GM18951 (cell line): ENCODE measurements around the gene BDKRB1.

ENCODE experiments used
- POLR2A ChIP-seq: IDR thresholded peaks from 4 replicates; pipeline ENCODE4 v1.6.1; 2011; ENCODE audit warnings: mild to moderate bottlenecking; ENCODE audit not compliant: insufficient read length, insufficient read depth; ENCODE audit errors: extremely low read depth
- in situ Hi-C: fragments of 300-500 bp; cut with MboI; formaldehyde crosslinking; loops from one replicate; pipeline ENCODE4 v1.12.0; 2022; ENCODE audit warnings: low sequenced_read_pairs, mixed read lengths, inconsistent platforms; ENCODE audit not compliant: unreplicated experiment

Gene BDKRB1

DNA sequence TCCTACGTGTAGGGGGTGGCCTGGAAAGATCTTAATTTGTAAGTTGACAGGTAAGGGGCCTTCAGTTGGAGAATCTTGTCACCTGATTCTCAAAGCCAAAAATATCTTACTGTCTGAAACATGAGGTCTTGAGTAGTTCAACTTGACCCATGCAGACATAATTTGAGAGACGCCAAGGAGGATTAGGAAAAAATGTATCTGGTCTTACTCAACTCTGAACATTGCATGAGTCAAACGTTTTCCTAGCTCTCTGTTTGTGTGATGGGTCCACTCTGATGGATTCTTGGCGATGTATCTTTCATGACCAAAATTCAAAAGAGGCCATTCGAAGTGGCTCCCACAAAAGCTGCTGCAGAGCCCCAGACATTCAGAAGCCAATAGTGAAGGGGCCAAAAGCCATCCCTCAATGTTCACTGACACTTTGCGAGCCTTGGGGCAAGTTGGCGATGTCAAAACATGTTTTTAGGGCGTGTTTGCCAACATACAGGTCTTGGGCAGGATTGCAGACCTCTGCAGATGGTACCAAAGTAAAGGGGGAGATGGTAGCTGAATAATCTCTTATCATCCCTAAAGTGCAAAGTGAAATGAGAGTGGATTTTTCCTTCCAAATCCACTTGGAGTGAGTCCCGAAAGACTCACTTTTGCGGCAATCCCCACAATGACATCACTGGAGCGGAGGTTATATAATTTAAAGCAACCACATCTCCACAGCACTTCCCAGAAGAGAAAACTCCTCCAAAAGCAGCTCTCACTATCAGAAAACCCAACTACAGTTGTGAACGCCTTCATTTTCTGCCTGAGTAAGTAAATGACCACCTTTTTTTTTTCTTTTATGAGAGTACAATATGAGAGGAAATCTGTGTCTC is at the start of gene BDKRB1:
TSS of gene BDKRB1 (plus strand) at position 710 of the 866 bp plus-strand sequence. CDS start 7,473 bp downstream, outside the sequence.
- in situ Hi-C loops, result no loop called here

DNA sequence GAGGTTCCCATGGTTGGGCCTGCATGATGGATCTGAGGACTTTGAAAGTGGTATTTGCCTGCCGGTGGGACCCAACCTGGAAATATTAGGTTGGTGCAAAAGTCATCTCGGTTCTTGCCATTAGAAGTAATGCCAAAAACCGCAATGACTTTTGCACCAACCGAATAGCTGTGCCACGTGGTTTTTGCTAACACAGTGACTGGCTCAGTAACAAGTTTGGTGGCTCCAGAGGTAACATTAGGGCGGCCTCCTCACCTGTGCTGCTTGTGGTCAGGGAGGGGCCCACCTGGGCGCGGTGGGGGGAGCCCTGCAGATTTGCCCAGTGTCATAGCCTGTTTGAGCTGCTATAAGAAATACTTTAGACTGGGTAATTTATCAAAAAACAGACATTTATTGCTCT is 49.5 kb upstream of the BDKRB1 start:
- no peak for TF ChIP-seq POLR2A
- in situ Hi-C loops, result no loop called here

More for the DNA sequence above, at the start of gene BDKRB1:
- TF ChIP-seq POLR2A, result no peak

DNA sequence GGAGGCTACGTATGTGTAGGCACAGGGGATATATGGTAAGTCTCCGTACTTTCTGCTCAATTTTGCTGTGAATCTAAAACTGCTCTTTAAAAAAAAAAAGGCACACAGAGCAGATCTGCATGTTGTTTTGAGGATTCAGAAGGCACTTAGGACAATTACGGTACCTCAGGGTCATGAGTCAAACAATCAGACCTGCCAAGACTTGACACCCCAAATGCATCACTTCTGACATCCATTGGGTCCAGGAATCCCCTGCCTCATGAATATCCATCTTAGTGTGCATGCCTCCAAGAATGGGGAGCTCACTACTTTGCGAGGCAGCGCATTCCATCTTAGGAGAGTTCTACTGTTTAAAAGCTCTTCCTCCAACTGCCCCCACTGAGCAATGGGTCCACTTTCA is 48.3 kb upstream of the BDKRB1 start:
- TF ChIP-seq POLR2A, result no peak
- in situ Hi-C loops, result no loop called here

DNA sequence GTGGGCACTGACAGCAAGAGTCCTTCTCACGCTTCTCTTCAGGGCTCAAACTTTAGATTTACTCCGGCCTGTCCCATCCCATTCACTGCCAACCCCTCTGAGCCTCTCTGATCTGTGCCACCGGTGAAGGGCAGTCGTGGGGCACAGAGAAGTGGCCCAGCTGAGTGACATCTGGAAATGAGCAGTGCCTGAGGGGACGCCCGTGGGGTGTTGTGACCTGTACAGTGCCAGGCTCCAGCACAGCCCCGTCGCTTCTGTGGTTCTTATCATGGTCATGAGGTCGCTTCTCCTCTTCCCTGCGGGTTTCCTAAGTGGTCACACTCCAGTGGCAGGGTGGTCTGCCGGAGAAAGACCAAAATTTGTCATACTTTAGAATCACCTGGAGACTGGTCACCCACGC is 47.3 kb upstream of the BDKRB1 start:
- TF ChIP-seq POLR2A, result no peak
- in situ Hi-C loops, result no loop called here

DNA sequence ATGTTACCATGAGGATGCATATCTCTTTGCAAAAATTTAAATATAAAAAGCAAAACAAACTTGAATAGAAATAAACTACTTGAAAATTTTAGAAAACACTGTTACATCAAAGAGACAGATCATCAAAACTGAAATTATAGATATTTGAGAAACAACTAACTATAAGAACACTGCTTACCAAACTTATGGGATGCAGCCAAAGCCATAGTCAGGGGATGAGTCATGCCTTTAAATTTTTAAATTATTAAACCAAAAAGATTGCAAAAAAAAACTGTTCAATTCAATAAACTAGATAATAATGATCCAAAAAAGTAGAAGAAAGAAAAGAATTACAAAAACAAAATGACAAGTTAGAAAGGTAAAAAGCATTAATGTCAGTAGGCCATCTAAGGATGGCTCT is 43.9 kb upstream of the BDKRB1 start:
- TF ChIP-seq POLR2A, result no peak
- in situ Hi-C loops, result no loop called here

DNA sequence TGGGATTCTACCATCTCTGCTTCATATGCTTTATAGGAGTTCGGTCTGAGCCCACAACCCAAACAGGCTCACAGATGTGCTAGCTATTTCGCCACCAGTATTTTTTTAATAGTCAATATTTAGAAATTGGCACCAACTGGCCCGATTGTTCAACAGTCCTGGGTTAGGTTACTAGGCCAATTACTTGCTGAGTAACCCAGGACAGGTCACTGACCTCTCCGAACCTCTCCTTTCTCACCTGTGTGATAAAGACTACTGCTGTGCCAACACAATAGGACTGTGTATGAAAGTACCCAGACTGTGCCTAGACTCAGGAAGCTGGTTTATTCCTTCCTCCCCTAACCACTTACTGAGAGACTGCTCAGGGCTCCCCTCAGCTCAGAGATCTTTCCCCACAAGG is 43.1 kb upstream of the BDKRB1 start:
- in situ Hi-C loops, result no loop called here
- TF ChIP-seq POLR2A, result no peak

DNA sequence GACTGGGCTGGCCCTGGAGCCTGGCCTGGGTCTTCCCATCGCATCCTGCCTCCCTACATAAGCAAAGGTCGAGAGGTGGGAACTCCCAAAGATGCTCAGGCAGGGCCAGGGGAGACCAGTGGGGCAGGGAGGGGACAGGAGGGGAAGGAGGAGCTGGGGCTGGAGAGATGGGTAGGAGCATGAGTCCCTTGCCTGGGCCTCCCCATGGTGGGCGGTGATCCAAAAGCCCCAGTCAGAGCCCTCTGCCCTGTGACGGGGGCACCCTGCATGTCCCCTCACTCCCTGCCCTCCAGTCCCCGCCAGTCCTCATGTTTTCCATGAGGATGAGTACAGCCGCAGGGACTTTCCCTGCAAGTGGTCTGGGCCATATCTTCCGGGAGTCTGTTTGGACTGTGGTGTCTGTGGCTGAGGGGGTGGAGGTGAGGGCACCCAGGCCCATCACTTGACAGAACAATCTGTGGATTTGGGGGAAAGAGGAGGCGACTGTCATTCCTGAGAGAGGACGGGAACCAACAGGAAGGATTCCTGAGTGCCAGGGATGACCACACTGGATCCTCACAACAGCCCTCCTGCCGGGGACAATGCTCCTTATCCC is 42.0 kb upstream of the BDKRB1 start:
- in situ Hi-C loops, result no loop called here
- TF ChIP-seq POLR2A, result no peak

DNA sequence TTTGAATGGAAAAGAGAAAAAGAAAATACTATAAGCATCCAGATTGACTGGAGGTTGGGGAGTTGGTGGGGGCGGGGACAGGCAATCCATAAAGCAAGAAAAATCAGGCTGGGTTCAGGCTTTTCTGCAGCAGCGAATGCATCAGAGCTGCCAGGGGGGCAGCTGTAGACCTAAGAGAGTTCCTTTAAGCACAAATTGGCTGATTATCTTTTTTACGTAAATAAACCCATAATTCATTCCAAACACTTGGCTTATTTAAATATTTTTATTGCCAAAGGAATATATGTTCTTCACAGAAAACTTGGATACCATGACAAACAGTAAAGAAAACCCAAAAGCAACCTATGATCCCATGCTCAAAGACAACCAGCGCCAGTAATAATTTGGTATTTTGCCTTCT is 41.2 kb upstream of the BDKRB1 start:
- no peak for TF ChIP-seq POLR2A
- in situ Hi-C loops, result no loop called here

DNA sequence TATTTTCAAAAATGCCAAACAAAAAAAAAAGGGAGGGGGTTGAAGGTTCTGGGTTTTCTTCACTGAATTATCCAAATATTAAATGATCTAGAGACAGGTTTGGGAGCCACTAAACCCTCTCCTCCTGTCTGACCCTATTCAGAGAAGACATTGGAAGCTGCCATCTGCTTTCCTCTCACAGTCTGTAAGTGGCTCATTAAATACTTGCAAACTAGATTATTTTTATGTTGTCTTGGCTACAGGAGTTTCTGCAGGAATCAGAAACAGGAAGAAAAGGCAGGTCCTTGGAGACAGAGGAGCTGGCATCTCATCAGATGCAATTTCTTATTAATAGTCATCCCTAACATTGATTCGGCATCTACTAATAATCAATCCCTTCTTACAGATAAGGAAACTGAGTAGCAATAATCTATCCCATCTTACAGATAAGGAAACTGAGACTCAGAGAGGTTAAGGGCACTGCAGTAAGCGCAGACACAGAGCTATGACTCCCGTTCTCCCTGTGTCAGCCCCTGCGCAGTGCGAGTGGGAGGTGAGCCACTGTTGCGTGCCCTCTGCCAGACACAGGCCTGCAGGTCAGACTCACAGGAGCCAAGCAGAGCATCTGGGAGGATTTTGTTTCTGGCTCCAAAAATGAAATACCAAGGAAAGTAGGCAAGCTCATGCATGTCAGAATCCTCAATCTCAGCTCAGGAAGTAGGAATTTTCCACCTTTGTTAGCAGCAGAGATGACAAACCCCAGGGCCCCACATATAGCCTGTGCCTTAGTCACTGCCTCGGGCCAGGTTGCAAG is 40.4 kb upstream of the BDKRB1 start:
- no peak for TF ChIP-seq POLR2A
- in situ Hi-C loops, result no loop called here

DNA sequence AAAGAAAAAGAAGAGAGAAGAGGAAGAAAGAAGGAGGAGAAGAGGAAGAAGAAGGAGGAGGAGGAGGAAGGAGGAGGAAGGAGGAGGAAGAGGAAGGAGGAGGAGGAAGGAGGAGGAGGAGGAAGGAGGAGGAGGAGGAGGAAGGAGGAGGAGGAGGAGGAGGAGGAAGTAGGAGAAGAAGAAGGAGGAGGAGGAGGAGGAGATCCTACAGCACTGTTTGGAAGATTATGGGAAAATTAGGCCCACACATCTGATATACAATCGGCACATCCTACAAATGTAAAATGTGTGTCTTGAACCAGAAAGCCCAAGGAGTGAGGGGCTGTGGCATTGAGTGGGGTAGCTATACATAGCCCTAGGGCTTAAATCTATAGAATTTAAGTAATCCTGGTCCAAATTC is 39.4 kb upstream of the BDKRB1 start:
- in situ Hi-C loops, result no loop called here
- TF ChIP-seq POLR2A, result no peak

DNA sequence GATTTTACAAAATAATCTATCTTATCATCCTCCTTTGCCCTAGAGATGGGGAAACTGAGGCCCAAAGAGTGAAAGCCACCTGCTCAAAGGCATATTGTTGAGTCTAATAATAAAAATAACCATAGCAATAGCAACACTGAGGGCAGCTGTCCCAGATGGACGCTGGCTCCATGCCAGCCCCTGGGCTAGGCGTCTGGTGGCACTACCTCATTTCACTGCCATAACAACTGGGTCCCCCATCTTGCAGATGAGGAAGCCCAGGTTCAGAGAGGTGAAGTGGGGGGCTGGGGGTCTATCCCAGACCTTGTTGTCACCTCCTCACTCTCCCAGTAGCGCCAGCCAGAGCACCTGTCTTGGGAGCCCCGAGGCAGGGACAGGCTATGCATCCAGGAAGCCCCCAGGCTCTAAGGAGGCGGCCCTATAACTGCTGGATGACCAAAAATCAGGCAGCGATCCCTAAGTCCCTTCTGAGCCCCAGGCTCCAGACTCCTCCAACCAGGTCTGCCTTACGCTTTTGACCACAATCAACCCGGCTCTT is 38.6 kb upstream of the BDKRB1 start:
- TF ChIP-seq POLR2A, result no peak
- in situ Hi-C loops, result no loop called here

DNA sequence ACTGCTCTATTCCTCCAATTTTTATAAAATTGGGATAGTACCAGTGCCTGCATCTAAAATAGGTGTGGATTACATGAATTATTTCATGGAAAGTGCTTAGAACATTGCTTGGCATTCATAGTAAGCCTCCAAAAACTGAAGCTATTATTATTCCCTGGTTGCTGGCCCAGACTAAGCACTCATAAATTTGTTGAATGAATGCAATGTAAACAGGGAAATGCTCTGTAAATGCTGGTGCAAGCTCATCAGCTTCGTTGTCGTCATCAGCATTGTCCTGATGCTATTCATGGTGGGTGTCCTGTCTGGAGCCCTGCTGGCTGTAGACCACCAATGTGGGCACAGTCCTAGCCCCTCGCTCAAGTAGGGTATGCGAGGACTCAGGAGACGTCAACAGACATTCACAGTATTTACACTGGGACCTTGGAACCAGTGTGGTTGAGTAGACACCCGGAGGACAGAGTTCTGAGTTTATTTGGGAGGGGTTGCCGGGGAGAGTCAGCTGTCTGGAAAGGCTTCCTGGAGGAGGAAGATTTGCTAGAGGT is 34.8 kb upstream of the BDKRB1 start:
- no peak for TF ChIP-seq POLR2A
- in situ Hi-C loops, result no loop called here

DNA sequence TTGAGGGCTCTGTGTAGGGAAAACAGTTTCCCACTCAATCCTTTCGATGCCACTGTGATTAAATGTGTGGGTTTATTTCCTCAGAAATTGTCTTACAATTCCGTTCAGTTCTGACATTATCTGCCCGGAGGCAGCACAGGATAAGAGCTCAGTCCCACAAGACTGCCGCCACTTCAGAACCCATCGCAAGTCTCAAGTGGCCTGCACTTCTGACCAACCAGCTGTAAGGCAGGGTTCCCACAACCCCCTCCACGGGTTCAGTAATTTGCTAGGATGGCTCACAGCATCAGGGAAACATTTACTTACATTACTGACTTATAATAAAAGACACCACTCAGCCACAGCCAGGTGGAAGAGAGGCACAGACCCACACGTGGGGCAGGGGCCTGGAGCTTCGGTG is 34.2 kb upstream of the BDKRB1 start:
- TF ChIP-seq POLR2A, result no peak
- in situ Hi-C loops, result no loop called here
